NCI-H345 treated with DMSO at 0.1 percent for 48 hours (cell line): Measurements from ENCODE around the gene AOC3.
A peak's percentile ranks its signal among the peaks of the same experiment; 100 is the strongest.

Source experiments
- DNase-seq: peaks from one replicate; lab custom pipeline; 2025; ENCODE audit not compliant: unreplicated experiment; lab: John Stamatoyannopoulos, UW

AOC3 gene

GRCh38 chr17:42850954-42851353 lies at the start of gene AOC3:
Gene AOC3 (plus strand): TSS chr17:42851199. CDS start chr17:42851344, 145 bp downstream.
- DNase-seq: no peak

DNA sequence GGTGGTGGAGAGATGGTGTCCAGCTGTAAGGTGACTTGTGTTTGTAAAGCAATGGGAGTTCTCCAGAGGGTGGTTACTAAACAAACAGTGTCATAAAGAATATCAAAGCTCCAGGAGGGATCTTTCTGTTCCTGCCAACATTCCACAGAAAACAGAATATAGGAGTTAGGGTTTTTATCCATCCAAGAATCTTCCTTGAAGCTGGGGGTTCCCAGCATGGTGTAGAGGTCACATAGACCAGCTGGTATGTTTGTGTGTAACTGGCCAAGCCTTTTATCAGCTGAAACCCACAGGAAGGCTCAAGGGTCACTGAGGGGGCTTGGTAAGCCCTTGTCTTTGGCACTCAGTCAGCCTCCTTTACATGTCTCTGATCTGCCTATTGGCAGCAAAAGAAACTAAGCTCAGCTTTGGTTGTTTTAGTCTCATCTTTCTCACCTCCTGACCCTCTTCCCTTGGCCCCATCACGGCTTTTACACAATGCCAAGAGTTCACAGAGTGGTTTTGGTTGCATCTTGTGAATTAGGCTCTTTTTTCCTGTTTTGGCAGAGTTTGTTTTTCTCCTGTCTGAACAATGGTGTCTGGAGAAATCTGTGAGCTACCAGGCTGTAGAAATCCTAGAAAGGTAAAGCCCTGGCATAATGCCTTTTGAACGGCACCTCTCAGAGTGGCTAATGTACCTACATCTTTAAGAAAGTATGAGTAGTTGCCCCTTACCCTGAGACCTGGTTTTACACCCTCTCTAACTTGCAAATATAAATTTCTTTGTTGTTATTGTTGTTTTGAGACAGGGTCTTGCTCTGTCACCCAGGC lies 47.7 kb upstream of the AOC3 start:
- DNase-seq: no peak

DNA sequence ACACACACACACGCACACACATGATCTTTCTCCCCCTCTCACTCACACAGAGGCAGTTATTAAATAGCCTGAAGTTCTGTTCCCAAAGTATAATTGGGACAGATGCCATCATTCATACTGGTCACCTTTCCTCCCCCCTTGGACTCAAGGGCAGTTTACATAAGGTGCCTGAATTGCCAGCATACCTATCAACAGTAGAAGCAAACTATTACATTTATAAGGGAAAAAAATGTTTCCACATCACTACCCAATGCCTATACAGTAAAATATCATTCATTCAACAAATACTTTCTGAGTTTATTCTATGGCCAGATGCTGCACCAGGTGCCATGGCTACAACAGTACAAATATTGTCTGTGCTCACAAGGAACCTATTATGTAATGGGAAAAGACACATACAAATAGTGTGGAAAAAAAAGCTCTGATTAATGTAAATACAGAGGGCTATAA lies 46.1 kb upstream of the AOC3 start:
- no peak for DNase-seq

DNA sequence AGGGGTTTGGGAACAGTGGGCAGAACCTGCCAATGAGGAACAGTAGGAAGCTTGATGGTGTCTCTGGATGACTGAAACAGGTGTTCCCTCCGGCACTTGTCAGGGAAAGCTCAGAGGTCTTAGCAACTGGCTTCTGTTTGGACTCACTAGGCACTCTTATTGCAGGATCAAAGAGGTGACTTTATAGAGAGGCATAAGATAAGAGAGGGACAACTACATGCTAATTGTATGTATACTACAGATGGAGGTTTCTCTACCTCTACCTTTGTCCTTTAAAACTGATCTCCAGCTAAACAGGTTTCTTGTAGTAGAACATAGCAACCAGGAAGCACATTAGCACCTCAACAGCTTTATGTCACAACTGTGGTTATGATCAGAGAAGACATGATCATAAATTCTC lies 44.8 kb upstream of the AOC3 start:
- no peak for DNase-seq

- no peak for DNase-seq
Observed at GRCh38 chr17:42809250-42809649, 41.7 kb upstream of the AOC3 start.

- DNase-seq: no peak
Observed at GRCh38 chr17:42814633-42815399, 36.2 kb upstream of the AOC3 start.

GRCh38 chr17:42817866-42818265 lies 33.1 kb upstream of the AOC3 start:
- no peak for DNase-seq

DNA sequence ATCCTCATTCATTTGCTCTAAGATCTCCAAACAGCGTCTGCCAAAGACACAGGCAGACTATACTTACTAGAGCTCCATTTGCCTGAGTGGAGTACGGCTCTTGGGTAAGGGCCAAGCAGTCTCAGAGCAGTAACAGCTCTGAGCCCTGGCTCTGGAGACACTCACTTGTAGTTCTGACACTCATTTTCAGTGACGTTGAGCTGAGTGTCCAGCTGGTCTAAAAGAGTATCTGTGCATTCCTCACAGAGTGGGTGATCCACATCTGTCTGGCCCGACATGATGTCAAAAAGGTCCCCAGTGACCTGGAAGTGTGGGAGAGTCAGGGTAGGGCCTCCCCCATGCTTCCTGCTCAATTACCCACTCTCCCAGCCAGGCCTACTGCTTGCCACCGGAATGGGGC lies 32.6 kb upstream of the AOC3 start:
- DNase-seq: no peak

DNA sequence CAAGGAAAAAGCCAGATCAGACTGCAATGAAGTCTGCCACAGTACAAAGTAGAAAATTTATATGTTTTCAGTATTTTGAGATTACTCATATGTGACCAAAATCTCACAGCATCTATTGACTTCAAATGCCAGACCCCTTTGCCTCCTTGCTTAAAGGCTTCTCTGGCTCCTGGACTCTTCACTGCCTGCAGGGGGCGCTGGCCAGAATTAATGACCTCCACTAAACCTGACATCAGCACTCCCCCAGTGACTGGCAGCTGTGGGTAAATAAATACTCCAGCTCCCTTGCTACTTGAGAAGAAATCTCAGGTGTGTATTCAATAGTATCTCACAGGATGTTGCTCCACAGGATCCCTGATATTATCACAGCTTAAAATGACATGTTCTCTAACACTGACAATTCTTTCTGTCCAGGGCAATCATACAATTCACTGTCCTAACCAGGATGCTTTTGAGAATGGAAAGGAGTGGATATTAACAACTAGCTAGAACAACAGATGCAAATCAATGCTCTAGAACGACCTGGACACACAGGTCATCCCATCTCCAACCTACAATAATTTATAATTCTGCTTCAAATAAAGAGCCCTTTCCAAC lies 31.0 kb upstream of the AOC3 start:
- DNase-seq: peak; percentile 21

DNA sequence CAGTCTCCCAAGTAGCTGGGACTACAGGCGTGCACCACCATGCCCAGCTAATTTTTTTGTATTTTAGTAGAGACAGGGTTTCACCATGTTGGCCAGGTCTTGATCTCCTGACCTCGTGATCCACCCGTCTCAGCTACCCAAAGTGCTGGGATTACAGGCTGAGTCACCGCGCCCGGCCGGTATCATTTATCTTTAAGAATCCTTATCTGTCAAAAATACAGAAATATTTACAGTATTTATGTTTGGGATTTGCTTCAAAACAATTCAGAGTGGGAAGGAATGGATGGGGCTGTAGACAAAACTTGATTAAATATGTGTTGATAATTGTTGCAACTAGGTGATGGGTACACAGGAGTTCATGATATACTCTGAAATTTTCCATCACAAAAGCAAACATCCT lies 29.8 kb upstream of the AOC3 start:
- no peak for DNase-seq

DNA sequence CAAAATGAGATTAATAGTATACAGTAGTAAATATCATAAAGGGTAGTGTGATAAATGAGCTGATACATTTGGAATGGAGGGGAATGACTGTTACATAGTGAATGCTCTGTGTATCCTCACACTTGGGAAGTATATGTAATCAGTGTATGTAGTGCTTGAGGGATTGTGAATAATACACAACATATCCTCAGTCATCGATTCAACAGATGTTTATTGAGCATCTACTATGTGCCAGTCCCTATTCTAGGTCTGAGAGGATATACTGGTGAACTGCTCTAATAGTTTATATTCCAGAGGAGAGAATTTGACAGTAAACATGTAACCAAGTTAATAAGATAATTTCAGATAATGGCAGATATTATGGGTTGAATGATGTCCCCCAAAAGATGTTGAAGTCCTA lies 23.5 kb upstream of the AOC3 start:
- DNase-seq: no peak

- DNase-seq: no peak
Observed at GRCh38 chr17:42830971-42831370, 20.0 kb upstream of the AOC3 start.

DNA sequence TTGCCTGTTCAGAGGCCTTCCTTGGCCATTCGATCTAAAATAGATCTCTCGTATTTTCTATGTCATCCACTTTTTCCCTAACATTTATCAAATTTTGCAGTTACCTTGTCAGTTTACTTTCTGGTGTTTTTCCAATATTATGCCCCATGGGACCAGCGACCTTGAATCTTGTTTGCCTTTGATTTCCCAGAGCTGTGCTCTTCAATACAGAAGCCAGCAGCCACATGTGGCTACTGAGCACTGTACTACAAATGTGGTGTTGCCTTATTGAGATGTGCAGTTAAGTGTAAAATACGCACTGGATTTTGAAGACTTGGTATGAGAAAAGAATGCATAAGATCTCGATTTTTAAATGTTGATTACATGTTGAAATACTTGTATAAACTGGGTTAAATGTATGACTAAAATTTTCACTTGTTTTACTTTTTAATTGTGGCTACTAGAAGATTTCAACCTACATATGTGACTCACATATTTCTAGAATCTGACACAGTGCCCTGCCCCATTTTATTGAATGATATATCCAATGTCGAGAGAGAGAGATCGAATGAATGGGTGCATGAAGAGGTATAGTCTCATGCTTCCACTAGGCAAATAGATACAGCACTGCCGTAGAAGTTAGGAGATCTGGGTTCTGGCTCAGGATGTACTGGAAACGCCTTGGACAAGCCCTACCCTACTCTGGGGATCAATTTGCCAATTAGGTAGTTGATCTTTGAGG lies 18.6 kb upstream of the AOC3 start:
- no peak for DNase-seq

- DNase-seq: peak; percentile 82
Observed at GRCh38 chr17:42832934-42833766, 17.8 kb upstream of the AOC3 start, which contains the start of gene PSME3. Gene PSME3 (plus strand): TSS chr17:42833397. CDS start chr17:42833632, 235 bp downstream.

DNA sequence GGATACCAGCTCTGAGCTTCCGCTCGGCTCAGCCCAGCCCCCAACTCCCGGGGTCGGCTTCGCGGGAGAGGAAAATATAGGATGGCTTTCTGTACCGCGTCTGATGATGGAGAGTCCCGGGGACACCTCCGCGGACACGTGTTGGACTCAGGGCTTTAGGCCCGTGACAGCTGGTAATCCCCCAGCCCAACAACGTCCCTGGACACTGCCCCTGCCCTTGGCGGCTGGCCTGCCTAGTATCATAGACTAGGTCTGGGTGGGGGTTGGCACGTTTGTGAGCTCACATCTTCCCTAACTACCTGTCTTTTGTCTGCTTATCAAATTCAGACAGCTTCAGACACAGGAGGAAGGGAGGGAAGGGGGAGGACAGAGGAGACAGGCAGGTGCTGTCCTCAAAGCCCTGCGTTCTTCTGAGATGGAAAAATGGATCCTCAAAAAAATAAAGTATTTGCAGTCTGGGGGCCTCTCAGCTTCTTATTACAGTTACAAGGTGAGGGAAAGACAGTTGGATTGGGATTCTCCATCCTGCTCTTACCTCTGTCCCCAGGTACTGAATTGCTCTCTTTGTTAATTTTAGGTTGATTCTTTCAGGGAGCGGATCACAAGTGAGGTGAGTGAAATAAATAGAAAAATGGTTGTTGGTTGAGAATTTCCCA lies 17.1 kb upstream of the AOC3 start:
- DNase-seq: no peak

- DNase-seq: no peak
Observed at GRCh38 chr17:42835732-42836131, 15.3 kb upstream of the AOC3 start.

- DNase-seq: no peak
Observed at GRCh38 chr17:42841975-42842685, 8.9 kb upstream of the AOC3 start.

- peak; percentile 31 for DNase-seq
Observed at GRCh38 chr17:42843358-42843934, 7.6 kb upstream of the AOC3 start.

- no peak for DNase-seq
Observed at GRCh38 chr17:42844271-42844670, 6.7 kb upstream of the AOC3 start, which contains the start of gene AOC2. Gene AOC2 (plus strand): TSS chr17:42844580. CDS start chr17:42844627, 47 bp downstream.
